HEK293 (cell line): ENCODE results near the gene TSC22D1.

Experiments
- CTCF ChIP-seq: fragments of 450-650 bp; formaldehyde crosslinking; IDR thresholded peaks from 2 replicates; pipeline ENCODE4 v1.5.1; 2016; ENCODE audit warnings: missing biosample characterization, missing genetic modification characterization
- PBX3 ChIP-seq: sonication (generic); formaldehyde crosslinking; IDR thresholded peaks from 2 replicates; pipeline ENCODE4 v1.8.1; 2022; ENCODE audit warnings: mild to moderate bottlenecking, moderate library complexity, missing genetic modification reagents
- YY1 ChIP-seq: fragments of 450-650 bp; formaldehyde crosslinking; IDR thresholded peaks from 2 replicates; pipeline ENCODE4 v1.5.1; 2018; ENCODE audit warnings: missing biosample characterization, missing genetic modification characterization
- ZBTB7A ChIP-seq: fragments of 450-650 bp; formaldehyde crosslinking; IDR thresholded peaks from 2 replicates; pipeline ENCODE4 v1.5.1; 2016; ENCODE audit warnings: low read depth, missing biosample characterization, missing genetic modification characterization
- ZNF398 ChIP-seq: fragments of 450-650 bp; formaldehyde crosslinking; IDR thresholded peaks from 2 replicates; pipeline ENCODE4 v1.5.1; 2017; ENCODE audit warnings: missing biosample characterization, missing genetic modification characterization
- ZNF677 ChIP-seq: fragments of 450-650 bp; IDR thresholded peaks from 2 replicates; pipeline ENCODE4 v1.5.0; 2018; ENCODE audit warnings: missing biosample characterization, mild to moderate bottlenecking, missing genetic modification characterization, moderate library complexity
- ZSCAN18 ChIP-seq: fragments of 450-650 bp; formaldehyde crosslinking; IDR thresholded peaks from 2 replicates; pipeline ENCODE4 v1.5.1; 2016; ENCODE audit warnings: missing biosample characterization, missing genetic modification characterization

DNA sequence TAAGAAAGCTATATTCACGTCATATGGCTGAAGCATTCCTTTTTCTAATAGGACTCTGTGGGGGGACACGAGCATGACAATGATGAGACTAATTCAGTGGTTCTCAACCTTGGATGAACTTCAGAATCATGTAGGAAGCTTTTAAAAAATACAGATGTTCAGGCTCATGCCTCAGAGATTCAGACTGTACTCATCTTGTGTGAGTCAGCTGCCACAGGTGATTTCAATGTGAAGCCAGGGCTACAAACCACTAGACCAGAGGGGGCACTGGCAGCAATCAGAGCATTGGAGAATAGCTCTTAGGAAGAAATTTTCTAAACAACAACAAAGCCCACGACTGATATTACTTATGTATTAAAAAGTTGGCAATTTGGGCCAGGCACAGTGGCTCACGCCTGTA lies 110.8 kb downstream of the TSC22D1 start:
- TF ChIP-seq PBX3 (CRISPR knock-in tag) (no peak), CTCF (tag by site-specific recombination) (no peak), ZSCAN18 (no peak), ZBTB7A (no peak), ZNF398 (no peak), YY1 (tag by site-specific recombination) (no peak), ZNF677 (no peak)
